NCI-H2196 (cell line): ENCODE measurements around the gene COPS6.
A peak's percentile ranks its signal among the peaks of the same experiment; 100 is the strongest.

ENCODE experiments used
- DNase-seq: peaks from one replicate; lab custom pipeline; 2025; ENCODE audit not compliant: unreplicated experiment; lab: John Stamatoyannopoulos, UW

Gene COPS6

DNA sequence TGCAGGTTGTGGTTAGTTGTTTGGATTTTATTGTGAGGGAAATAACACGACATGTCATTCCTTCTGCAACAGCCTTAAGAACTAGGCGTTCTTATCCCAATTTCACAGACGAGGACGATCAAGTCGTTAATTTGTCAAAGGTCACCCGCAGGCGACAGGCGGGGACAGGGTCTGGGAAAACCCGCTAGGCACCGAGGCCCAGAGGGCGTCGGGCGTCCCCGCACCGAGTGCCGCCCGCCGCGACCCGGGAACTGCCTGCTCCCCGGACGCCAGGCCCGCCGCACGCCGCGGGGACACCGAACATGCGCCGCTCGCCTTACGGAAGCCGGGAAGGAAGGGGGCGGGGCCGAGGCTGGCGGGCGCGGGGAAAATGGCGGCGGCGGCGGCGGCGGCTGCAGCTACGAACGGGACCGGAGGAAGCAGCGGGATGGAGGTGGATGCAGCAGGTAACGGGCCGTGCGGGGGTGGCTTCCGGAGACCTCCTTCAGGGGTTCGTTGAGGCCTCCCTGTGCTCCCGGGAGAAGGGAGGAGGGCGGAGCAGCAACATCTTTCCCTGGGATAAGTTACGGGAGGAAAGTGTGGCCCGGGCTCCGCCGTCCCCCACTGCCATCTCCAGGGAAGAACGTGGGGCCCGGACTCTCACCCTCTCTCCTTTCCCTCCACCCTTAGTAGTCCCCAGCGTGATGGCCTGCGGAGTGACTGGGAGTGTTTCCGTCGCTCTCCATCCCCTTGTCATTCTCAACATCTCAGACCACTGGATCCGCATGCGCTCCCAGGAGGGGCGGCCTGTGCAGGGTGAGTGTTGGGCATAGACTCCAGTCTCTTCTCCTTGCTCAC, at the start of gene COPS6:
Gene COPS6, plus strand, starts transcription at position 349 of the 837 bp plus-strand sequence. Its CDS starts 22 bp downstream, at position 371.
- DNase-seq: peak; percentile 82

- no peak for DNase-seq
These were observed 48.2 kb upstream of the COPS6 start for GRCh38 chr7:100040575-100040974.

DNA sequence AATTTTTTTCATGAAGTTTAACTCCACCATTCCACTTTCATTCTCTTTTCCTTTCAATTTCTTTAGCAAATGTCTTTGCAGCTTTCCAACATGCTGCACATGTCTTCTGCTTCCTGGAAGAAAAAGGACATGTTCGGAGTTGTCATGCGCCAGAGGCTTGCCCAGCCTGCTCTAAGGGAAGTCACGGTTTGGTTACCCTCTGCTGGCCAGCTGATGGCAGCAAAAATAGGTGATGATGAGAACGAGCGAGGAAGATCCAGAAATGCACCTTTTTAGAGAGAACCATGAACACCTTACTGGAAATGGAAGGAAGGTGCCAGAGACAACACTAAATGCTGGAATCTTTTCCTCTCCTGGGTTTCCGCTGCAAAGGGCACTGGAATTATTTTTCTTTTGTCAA, 44.1 kb upstream of the COPS6 start:
- no peak for DNase-seq

- no peak for DNase-seq
These were observed 40.1 kb upstream of the COPS6 start for GRCh38 chr7:100048680-100049079.

DNA sequence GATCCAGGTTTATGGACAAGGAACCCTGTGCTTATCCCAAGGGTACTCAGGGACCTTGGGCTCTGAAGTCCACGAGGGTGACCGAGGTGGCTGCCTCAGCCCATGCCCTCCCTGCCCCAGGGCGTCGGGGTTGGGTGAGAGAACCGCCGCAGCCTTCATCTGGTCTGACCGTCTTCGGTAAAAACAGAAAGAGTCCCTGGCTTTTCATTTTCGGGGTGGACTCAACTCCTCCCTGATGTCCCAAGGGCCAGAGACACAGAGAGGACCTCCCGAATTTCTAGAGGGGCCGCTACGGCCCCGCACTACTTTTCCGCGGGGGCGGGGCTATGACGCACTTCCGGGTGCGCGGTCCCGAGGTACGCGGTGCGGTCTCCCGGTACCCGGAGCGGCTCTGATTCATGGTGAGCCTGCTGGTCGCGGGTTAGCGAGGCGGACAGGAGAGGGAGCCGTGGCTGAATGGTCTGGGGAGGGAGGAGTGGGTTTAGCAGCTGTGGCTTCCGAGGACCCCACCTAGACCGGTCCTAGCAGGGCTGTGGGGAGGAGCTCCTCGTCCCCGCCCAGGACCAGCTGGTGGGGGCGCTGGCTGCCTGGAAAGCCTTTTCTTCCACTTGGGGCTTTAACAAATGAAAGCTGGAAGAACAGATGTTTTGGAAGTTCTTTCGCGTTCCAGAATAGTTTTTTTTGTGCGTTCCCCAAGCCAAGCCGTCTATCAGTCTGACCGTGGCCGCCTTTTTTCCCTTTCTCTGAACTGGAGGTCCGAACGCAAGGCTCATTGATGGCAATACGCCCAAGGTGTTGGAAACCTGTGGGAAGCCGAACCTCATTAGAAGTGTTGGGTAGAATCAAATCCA, 39.1 kb upstream of the COPS6 start, which contains the start of gene ZSCAN21:
Gene ZSCAN21, plus strand, starts transcription at position 334 of the 851 bp plus-strand sequence. CDS start 7,233 bp downstream, outside the sequence.
- peak; percentile 87 for DNase-seq

DNA sequence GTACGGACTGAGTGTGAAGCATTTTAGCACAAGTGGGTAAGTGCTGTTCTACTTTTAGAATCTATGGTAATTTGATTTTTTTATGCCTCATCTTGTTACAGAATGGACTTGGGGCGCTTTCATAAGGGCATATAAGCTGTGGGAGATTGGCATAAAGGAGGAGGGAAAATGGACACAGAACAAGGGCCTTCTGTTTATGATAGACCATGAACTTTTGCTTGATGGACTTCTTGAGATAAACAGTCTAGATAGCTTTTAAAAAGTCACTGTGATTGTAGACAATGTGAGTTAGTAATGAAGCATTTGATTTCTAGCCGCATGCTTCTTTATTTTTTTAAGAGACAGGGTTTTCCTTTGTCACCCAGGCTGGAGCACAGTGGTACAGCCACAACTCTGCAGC, 37.2 kb upstream of the COPS6 start:
- DNase-seq: no peak

GRCh38 chr7:100053215-100053614, 35.6 kb upstream of the COPS6 start:
- DNase-seq: peak; percentile 90

DNA sequence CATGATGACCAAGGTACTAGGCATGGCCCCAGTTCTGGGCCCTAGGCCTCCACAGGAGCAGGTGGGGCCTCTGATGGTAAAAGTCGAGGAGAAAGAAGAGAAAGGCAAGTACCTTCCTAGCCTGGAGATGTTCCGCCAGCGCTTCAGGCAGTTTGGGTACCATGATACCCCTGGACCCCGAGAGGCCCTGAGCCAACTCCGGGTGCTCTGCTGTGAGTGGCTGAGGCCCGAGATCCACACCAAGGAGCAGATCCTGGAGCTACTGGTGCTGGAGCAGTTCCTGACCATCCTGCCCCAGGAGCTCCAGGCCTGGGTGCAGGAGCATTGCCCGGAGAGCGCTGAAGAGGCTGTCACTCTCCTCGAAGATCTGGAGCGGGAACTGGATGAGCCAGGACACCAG, 31.8 kb upstream of the COPS6 start:
- DNase-seq: no peak

DNA sequence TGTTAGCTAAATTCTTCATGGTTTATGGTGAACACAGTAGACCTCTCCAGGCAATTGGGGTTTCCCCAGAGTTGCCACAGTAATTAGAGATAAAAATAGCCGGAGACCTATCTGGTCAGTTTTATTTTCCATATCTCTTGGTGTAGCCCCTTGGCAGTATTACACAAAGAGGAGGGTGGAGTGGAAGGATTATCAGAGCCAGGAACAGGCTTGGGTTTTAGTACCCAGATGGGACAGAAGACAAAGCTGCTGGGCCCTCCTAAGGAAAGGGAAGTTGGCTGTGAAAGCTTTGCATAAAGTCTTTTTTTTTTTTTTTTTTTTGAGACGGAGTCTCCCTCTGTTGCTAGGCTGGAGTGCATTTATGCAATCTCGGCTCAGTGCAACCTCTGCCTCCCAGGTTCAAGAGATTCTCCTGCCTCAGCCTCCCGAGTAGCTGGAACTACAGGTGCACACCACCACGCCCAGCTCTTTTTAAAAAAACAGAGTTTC, 29.5 kb upstream of the COPS6 start:
- no peak for DNase-seq

DNA sequence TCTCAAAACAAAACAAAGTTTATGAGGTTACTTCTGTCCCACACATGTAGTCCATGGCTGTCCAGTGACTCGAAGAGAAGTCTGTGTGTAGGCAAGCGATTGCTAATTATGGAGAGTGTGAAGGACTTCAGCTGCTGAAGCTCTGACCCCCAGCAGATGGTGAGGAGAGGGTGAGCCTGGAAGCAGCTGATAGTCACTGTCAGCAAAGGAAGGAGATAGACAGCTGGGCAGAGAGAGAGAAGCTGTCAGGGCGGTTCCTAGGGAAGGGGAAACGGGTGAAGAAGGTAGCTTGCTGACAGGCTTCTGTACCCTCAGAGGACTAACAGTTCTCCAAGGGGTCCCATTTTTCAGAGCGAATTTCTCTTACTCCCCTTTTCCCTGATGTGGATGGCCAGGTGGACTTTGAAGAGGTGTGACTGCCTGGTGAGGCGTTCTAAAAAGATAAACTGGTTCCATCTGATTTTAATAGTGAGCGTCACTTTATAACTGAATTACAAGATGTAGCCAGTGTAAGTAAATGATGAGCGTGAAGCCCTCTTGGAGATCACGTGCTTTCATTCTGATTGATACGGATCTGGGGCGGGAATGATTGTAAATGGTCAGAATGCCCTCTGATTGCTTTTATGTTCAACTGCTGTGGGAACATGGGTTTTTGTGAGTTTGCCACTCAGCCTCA, 27.1 kb upstream of the COPS6 start:
- no peak for DNase-seq

DNA sequence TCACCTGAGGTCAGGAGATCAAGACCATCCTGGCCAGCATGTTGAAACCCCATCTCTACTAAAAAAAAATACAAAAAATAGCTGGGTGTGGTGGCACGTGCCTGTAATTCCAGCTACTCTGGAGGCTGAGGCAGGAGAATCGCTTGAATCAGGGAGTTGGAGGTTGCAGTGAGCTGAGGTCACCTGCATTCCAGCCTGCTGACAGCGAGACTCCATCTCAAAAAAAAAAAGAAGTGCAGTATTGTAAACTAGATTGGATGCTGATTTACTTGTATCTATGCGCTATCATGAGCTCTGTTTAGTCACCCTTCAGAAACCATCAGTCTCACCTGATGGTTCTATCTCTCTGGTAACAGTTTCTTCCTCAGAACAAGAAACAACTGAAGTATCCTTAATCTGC, 25.4 kb upstream of the COPS6 start:
- DNase-seq: no peak

GRCh38 chr7:100064162-100064561, 24.6 kb upstream of the COPS6 start:
- DNase-seq: no peak

- peak; percentile 36 for DNase-seq
These were observed 23.1 kb upstream of the COPS6 start for GRCh38 chr7:100065452-100066186.

GRCh38 chr7:100066953-100067352, 21.8 kb upstream of the COPS6 start:
- no peak for DNase-seq

DNA sequence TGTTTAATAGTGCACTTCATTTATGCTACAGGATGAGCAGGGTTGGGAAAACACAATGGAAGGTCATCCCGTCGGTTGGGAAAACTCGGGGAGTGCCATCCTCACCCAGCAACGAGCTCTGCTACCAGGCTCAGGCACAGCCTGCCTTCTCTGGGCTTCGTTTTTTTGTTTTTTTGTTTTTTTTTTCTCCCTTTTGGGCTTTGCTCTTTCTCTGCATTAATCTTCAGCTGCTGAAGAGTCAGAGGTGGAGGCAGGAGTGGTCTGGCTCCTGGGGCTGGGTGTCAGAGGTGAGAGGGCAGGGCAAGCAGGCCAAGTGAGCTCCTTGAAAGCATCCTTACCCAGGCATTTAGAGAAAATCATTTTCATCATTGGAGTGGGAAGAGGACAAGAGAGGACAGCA, 18.8 kb upstream of the COPS6 start:
- no peak for DNase-seq

GRCh38 chr7:100071018-100071723, 17.6 kb upstream of the COPS6 start:
- no peak for DNase-seq

GRCh38 chr7:100072462-100072861, 16.3 kb upstream of the COPS6 start:
- DNase-seq: no peak

GRCh38 chr7:100074841-100075240, 13.9 kb upstream of the COPS6 start:
- DNase-seq: no peak

- no peak for DNase-seq
These were observed 13.4 kb upstream of the COPS6 start for GRCh38 chr7:100075418-100075817.

GRCh38 chr7:100077205-100077604, 11.6 kb upstream of the COPS6 start:
- DNase-seq: no peak
